Measurements from ENCODE around the gene PHLDA2.

DNA sequence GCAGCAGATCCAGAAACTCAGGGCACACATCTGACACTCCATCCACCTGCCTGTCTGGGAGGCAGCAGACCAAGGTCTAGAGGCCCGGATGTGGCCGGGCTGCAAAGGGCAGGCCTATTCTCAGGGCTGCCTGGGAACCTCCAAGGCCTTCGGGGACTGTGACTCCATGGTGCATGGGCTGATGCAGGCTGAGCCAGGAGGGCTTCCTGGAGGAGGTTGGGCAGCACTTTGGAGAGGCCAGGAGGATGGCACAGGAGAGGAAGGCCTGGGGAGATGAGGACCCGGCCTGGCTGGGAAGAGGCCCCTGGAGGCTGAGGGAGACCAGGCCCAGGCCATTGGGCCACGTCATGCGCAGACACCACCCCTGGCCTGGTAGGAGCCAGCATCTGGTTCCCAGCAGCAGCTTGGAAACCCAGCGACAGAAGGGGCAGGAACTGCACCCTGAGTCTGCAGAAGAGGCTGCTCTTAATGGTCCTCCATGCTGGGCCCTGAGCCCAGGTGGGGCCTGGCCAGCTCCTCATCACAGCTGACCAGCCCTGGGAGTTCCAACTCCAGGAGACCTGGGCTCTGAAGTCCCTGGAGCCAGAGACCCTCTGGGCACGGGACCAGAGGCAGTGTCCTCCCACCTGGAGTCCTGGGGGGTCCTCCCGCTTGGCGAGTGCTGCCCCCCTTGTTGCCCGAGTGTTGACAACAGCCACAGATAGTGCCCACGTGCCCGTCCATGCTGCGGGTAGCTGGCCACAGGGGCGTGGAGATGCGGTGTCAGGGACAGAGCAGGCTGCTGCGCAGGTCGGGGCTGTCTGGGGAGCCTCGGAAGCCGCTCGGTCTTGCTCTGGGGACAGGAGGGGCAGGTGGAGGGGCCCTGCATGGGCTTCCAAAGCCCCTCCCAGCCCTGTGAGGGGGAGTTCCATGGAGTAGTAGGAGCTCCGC, 5.5 kb downstream of the PHLDA2 start:
- TF ChIP-seq, protein P1, sequence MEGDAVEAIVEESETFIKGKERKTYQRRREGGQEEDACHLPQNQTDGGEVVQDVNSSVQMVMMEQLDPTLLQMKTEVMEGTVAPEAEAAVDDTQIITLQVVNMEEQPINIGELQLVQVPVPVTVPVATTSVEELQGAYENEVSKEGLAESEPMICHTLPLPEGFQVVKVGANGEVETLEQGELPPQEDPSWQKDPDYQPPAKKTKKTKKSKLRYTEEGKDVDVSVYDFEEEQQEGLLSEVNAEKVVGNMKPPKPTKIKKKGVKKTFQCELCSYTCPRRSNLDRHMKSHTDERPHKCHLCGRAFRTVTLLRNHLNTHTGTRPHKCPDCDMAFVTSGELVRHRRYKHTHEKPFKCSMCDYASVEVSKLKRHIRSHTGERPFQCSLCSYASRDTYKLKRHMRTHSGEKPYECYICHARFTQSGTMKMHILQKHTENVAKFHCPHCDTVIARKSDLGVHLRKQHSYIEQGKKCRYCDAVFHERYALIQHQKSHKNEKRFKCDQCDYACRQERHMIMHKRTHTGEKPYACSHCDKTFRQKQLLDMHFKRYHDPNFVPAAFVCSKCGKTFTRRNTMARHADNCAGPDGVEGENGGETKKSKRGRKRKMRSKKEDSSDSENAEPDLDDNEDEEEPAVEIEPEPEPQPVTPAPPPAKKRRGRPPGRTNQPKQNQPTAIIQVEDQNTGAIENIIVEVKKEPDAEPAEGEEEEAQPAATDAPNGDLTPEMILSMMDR (IDR thresholded peaks at IDR 0.05): no peak
- peak in 1 of 2 donors; percentile 35 for TF ChIP-seq POLR2A (IDR thresholded peaks at IDR 0.05)
